ENCODE data around the gene GYG1. TPM values are rescaled to one million over a fixed set of nuclear protein-coding genes. Genes with fewer than 3 reads are reported as not detected.

The GYG1 gene
- total and polyA plus RNA-seq, 2 experiments from 2014 or later = 33.2 to 40.9 TPM

GRCh38 chr3:148981273-148981672 is 10.1 kb upstream of the GYG1 start:
- Mint-ChIP-seq H3K9me3 (peaks cover 3% of the 10 kb centered on the region; the same call in 2 of the 3 replicates), H3K36me3 (ENCODE audit: low read depth) (no peaks in the 10 kb centered on the region), H3K4me1 (peaks cover 3% of the 10 kb centered on the region; the same call in 2 of the 3 replicates), H3K27ac (no peak overlapping the region), H3K27me3 (ENCODE audit: insufficient read depth, low read depth, poor library complexity) (peaks cover 2% of the 10 kb centered on the region), H3K4me3 (no peak overlapping the region)
- no peak overlapping the region for H3K4me2 ChIP-seq
- no peak for ATAC-seq
- H3K4me3 ChIP-seq = no peak overlapping the region
- no peaks in the 10 kb centered on the region for H3K36me3 ChIP-seq (ENCODE audit: insufficient read depth)
- no peaks in the 10 kb centered on the region for H3K79me2 ChIP-seq (replicated peaks; ENCODE audit: insufficient read depth)
- no peaks in the 10 kb centered on the region for H3F3A ChIP-seq (replicated peaks; ENCODE audit: low read depth)
- no peaks in the 10 kb centered on the region for H3K4me1 ChIP-seq (ENCODE audit: insufficient read depth)
- no peaks in the 10 kb centered on the region for H3K9me2 ChIP-seq (ENCODE audit: insufficient read depth)
- TF ChIP-seq CTCF (conservative IDR thresholded peaks at IDR 0.05; ENCODE audit: low read depth in 2 of 2) = no peak
- no peak for TF ChIP-seq ZNF114 (CRISPR knock-in tag; IDR thresholded peaks at IDR 0.05)
- TF ChIP-seq ZNF331 (CRISPR knock-in tag; IDR thresholded peaks at IDR 0.05; ENCODE audit: low read depth) = no peak
- no peak for TF ChIP-seq STAT1 (IDR thresholded peaks at IDR 0.05; ENCODE audit: unreplicated experiment)
- no peak for TF ChIP-seq ZNF462 (CRISPR knock-in tag; IDR thresholded peaks at IDR 0.05)
- no peak for TF ChIP-seq POLR2AphosphoS5 (IDR thresholded peaks at IDR 0.05; ENCODE audit: low read depth)
- TF ChIP-seq, protein P1, sequence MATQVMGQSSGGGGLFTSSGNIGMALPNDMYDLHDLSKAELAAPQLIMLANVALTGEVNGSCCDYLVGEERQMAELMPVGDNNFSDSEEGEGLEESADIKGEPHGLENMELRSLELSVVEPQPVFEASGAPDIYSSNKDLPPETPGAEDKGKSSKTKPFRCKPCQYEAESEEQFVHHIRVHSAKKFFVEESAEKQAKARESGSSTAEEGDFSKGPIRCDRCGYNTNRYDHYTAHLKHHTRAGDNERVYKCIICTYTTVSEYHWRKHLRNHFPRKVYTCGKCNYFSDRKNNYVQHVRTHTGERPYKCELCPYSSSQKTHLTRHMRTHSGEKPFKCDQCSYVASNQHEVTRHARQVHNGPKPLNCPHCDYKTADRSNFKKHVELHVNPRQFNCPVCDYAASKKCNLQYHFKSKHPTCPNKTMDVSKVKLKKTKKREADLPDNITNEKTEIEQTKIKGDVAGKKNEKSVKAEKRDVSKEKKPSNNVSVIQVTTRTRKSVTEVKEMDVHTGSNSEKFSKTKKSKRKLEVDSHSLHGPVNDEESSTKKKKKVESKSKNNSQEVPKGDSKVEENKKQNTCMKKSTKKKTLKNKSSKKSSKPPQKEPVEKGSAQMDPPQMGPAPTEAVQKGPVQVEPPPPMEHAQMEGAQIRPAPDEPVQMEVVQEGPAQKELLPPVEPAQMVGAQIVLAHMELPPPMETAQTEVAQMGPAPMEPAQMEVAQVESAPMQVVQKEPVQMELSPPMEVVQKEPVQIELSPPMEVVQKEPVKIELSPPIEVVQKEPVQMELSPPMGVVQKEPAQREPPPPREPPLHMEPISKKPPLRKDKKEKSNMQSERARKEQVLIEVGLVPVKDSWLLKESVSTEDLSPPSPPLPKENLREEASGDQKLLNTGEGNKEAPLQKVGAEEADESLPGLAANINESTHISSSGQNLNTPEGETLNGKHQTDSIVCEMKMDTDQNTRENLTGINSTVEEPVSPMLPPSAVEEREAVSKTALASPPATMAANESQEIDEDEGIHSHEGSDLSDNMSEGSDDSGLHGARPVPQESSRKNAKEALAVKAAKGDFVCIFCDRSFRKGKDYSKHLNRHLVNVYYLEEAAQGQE (IDR thresholded peaks at IDR 0.05; ENCODE audit: unreplicated experiment) = no peak
- TF ChIP-seq CREB1 (CRISPR knock-in tag; IDR thresholded peaks at IDR 0.05; ENCODE audit: low read depth) = no peak
- no peak for TF ChIP-seq NANOG (IDR thresholded peaks at IDR 0.05; ENCODE audit: borderline replicate concordance)
- no peak for TF ChIP-seq JUNB (IDR thresholded peaks at IDR 0.05; ENCODE audit: unreplicated experiment)
- TF ChIP-seq EZH2phosphoT487 (IDR thresholded peaks at IDR 0.05; ENCODE audit: unreplicated experiment) = no peak
- no peak for TF ChIP-seq EZH2 (IDR thresholded peaks at IDR 0.05; ENCODE audit: low read depth, unreplicated experiment)
- TF ChIP-seq, protein P2, sequence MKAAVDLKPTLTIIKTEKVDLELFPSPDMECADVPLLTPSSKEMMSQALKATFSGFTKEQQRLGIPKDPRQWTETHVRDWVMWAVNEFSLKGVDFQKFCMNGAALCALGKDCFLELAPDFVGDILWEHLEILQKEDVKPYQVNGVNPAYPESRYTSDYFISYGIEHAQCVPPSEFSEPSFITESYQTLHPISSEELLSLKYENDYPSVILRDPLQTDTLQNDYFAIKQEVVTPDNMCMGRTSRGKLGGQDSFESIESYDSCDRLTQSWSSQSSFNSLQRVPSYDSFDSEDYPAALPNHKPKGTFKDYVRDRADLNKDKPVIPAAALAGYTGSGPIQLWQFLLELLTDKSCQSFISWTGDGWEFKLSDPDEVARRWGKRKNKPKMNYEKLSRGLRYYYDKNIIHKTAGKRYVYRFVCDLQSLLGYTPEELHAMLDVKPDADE (IDR thresholded peaks at IDR 0.05) = no peak
- H3K27ac ChIP-seq (ENCODE audit: low read depth) = no peak overlapping the region
- no peak for DNase-seq (ENCODE audit: low spot score)
- no peaks in the 10 kb centered on the region for H4K20me1 ChIP-seq (replicated peaks; ENCODE audit: insufficient read depth)
- no peak overlapping the region for H2AFZ ChIP-seq
- H3K27me3 ChIP-seq (ENCODE audit: insufficient read depth) = no peaks in the 10 kb centered on the region
